Measurements from ENCODE around the gene CDADC1.

GRCh38 chr13:49235856-49236431, 11.8 kb upstream of the CDADC1 start:
- TF ChIP-seq CTCF (conservative IDR thresholded peaks at IDR 0.05; ENCODE audit: low read depth, low read length) (no peak), EZH2 (IDR thresholded peaks at IDR 0.05; ENCODE audit: low read length, unreplicated experiment) (no peak)

All from PC-3 (cell line).